WTC11 (cell line): ENCODE data around the gene TCEANC. TPM values are rescaled to one million over a fixed set of nuclear protein-coding genes. Genes with fewer than 3 reads are reported as not detected.

Source experiments
- ATAC-seq: fragments of 200-7000 bp; cut with Tn5 transposase; 2 replicates; pipeline ENCODE4 v1.10.0; 2021; ENCODE audit warnings: mild to moderate bottlenecking, moderate library complexity
- CTCF ChIA-PET: fragments of 300-600 bp; sonication (Branson Sonifier 250); formaldehyde crosslinking; loops from one replicate; lab custom pipeline; 2021; ENCODE audit warnings: antibody characterized with exemption; lab: Charles Lee
- POLR2A ChIA-PET: fragments of 350-600 bp; sonication (Branson Sonifier 250); formaldehyde crosslinking; loops from one replicate; lab custom pipeline; 2021; ENCODE audit warnings: antibody characterized with exemption; lab: Charles Lee
- DNase-seq: peaks from one replicate; pipeline ENCODE4 v3.0.0; 2021; ENCODE audit warnings: low spot score
- H3K27ac Mint-ChIP-seq: 2 replicates; pipeline ENCODE4 v1.8.0; 2021; ENCODE audit warnings: mixed read lengths
- H3K27me3 Mint-ChIP-seq: 2 replicates; pipeline ENCODE4 v1.8.0; 2021; ENCODE audit warnings: low read depth, mild to moderate bottlenecking, moderate library complexity, mixed read lengths
- H3K36me3 Mint-ChIP-seq: 2 replicates; pipeline ENCODE4 v1.8.0; 2021; ENCODE audit warnings: mixed read lengths
- H3K4me1 Mint-ChIP-seq: 2 replicates; pipeline ENCODE4 v1.8.0; 2022; ENCODE audit warnings: mixed read lengths
- H3K4me3 Mint-ChIP-seq: 2 replicates; pipeline ENCODE4 v1.8.0; 2021; ENCODE audit warnings: mild to moderate bottlenecking, moderate library complexity, mixed read lengths
- H3K9me3 Mint-ChIP-seq: 2 replicates; pipeline ENCODE4 v1.8.0; 2021; ENCODE audit warnings: mixed read lengths
- CREB1 ChIP-seq: sonication (generic); formaldehyde crosslinking; IDR thresholded peaks from 2 replicates; pipeline ENCODE4 v1.8.0; 2023; ENCODE audit warnings: mild to moderate bottlenecking, missing genetic modification reagents
- ELF4 ChIP-seq: sonication (generic); formaldehyde crosslinking; IDR thresholded peaks from 2 replicates; pipeline ENCODE4 v1.8.1; 2022; ENCODE audit warnings: low read depth, mild to moderate bottlenecking, moderate library complexity, missing genetic modification reagents
- ERG ChIP-seq: fragments of 250-450 bp; sonication (Bioruptor Pico); IDR thresholded peaks from 2 replicates; pipeline ENCODE4 v1.8.0; 2021; ENCODE audit warnings: mild to moderate bottlenecking
- HMGXB4 ChIP-seq: sonication (generic); formaldehyde crosslinking; IDR thresholded peaks from 2 replicates; pipeline ENCODE4 v1.8.1; 2023; ENCODE audit warnings: mild to moderate bottlenecking, moderate library complexity, missing genetic modification reagents
- NFYB ChIP-seq: sonication (generic); formaldehyde crosslinking; conservative IDR thresholded peaks from 2 replicates; pipeline ENCODE4 v1.8.0; 2022; ENCODE audit warnings: low read depth, missing genetic modification reagents
- NR2C2 ChIP-seq: sonication (generic); formaldehyde crosslinking; IDR thresholded peaks from 2 replicates; pipeline ENCODE4 v1.8.0; 2022; ENCODE audit warnings: mild to moderate bottlenecking, missing genetic modification reagents
- SMAD4 ChIP-seq: sonication (generic); formaldehyde crosslinking; IDR thresholded peaks from 2 replicates; pipeline ENCODE4 v1.8.0; 2022; ENCODE audit warnings: mild to moderate bottlenecking, missing genetic modification reagents
- TEAD4 ChIP-seq: sonication (generic); formaldehyde crosslinking; IDR thresholded peaks from 2 replicates; pipeline ENCODE4 v1.8.0; 2022; ENCODE audit warnings: mild to moderate bottlenecking, missing genetic modification reagents
- USF2 ChIP-seq: sonication (generic); formaldehyde crosslinking; IDR thresholded peaks from 2 replicates; pipeline ENCODE4 v1.8.1; 2023; ENCODE audit warnings: mild to moderate bottlenecking, missing genetic modification reagents, moderate library complexity
- ZBTB21 ChIP-seq: sonication (generic); formaldehyde crosslinking; IDR thresholded peaks from 2 replicates; pipeline ENCODE4 v1.8.1; 2023; ENCODE audit warnings: mild to moderate bottlenecking, missing genetic modification reagents, borderline replicate concordance
- ZNF219 ChIP-seq: sonication (generic); formaldehyde crosslinking; IDR thresholded peaks from 2 replicates; pipeline ENCODE4 v1.8.0; 2023; ENCODE audit warnings: missing genetic modification reagents, mild to moderate bottlenecking, borderline replicate concordance
- ZNF396 ChIP-seq: fragments of 250-450 bp; sonication (Bioruptor Pico); IDR thresholded peaks from 2 replicates; pipeline ENCODE4 v1.8.0; 2021; ENCODE audit warnings: mild to moderate bottlenecking, moderate library complexity, borderline replicate concordance
- ZNF416 ChIP-seq: fragments of 250-450 bp; sonication (Bioruptor Pico); IDR thresholded peaks from 2 replicates; pipeline ENCODE4 v1.9.0; 2021; ENCODE audit warnings: mild to moderate bottlenecking, inconsistent platforms
- ZNF532 ChIP-seq: fragments of 250-450 bp; sonication (Bioruptor Pico); IDR thresholded peaks from 2 replicates; pipeline ENCODE4 v1.9.0; 2021; ENCODE audit warnings: mild to moderate bottlenecking, borderline replicate concordance
- total RNA-seq: library from RNA; stranded (reverse); gene quantifications from 3 replicates; pipeline ENCODE4 v1.2.3, GENCODE V29; 2021
- TF ChIP-seq, protein P1 (sequence below): sonication (generic); formaldehyde crosslinking; IDR thresholded peaks from 2 replicates; pipeline ENCODE4 v1.8.1; 2022; ENCODE audit warnings: mild to moderate bottlenecking, missing genetic modification reagents, moderate library complexity, borderline replicate concordance
- TF ChIP-seq, protein P2 (sequence below): sonication (generic); formaldehyde crosslinking; IDR thresholded peaks from 2 replicates; pipeline ENCODE4 v1.8.0; 2023; ENCODE audit warnings: mild to moderate bottlenecking, missing genetic modification reagents
- TF ChIP-seq, protein P3 (sequence below): sonication (generic); formaldehyde crosslinking; IDR thresholded peaks from 2 replicates; pipeline ENCODE4 v1.8.0; 2022; ENCODE audit warnings: missing genetic modification reagents
- TF ChIP-seq, protein P4 (sequence below): sonication (generic); formaldehyde crosslinking; IDR thresholded peaks from 2 replicates; pipeline ENCODE4 v1.8.1; 2022; ENCODE audit warnings: mild to moderate bottlenecking, moderate library complexity, missing genetic modification reagents

Gene TCEANC
- total RNA-seq, 1 experiment from 2014 or later: 2.0 TPM

- DNase-seq (no peak), ATAC-seq (no peak)
- Mint-ChIP-seq H3K4me3 (no peak overlapping the region), H3K9me3 (no peaks in the 10 kb centered on the region), H3K27ac (no peak overlapping the region), H3K36me3 (no peaks in the 10 kb centered on the region), H3K27me3 (peaks cover 19% of the 10 kb centered on the region), H3K4me1 (peaks cover 8% of the 10 kb centered on the region)
- ChIA-PET POLR2A (no interaction called here), CTCF (no interaction called here)
- TF ChIP-seq ZNF416 (CRISPR knock-in tag) (no peak), SMAD4 (CRISPR knock-in tag) (no peak), NFYB (no peak)
- TF ChIP-seq, protein P1, sequence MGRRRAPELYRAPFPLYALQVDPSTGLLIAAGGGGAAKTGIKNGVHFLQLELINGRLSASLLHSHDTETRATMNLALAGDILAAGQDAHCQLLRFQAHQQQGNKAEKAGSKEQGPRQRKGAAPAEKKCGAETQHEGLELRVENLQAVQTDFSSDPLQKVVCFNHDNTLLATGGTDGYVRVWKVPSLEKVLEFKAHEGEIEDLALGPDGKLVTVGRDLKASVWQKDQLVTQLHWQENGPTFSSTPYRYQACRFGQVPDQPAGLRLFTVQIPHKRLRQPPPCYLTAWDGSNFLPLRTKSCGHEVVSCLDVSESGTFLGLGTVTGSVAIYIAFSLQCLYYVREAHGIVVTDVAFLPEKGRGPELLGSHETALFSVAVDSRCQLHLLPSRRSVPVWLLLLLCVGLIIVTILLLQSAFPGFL: no peak
Observed at GRCh38 chrX:13685126-13685763, 32.3 kb downstream of the TCEANC start.

DNA sequence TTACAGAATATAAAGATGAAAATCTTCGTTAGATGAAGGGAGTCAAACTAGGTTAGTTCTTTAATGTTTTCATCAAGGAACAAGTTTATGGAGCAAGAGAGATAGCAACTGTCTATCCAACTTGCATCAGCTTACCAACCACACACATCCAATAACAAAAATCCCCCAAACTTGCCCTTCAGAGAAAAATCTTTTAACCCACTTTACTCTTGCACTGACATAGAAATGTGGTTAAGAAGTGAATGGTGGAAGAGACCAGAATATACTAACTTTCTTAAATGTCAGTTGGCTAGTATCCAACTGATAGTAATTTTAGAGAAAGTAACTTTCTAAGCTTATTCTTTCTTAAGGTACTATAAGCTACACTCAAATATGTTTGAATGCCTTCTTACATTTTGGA lies 34.3 kb downstream of the TCEANC start:
- no peak for ATAC-seq
- Mint-ChIP-seq H3K27me3 (peaks cover 19% of the 10 kb centered on the region), H3K4me1 (peaks cover 16% of the 10 kb centered on the region), H3K9me3 (no peaks in the 10 kb centered on the region), H3K4me3 (no peak overlapping the region), H3K27ac (no peak overlapping the region), H3K36me3 (no peaks in the 10 kb centered on the region)
- ChIA-PET POLR2A (no interaction called here), CTCF (no interaction called here)
- no peak for DNase-seq
- TF ChIP-seq, protein P2, sequence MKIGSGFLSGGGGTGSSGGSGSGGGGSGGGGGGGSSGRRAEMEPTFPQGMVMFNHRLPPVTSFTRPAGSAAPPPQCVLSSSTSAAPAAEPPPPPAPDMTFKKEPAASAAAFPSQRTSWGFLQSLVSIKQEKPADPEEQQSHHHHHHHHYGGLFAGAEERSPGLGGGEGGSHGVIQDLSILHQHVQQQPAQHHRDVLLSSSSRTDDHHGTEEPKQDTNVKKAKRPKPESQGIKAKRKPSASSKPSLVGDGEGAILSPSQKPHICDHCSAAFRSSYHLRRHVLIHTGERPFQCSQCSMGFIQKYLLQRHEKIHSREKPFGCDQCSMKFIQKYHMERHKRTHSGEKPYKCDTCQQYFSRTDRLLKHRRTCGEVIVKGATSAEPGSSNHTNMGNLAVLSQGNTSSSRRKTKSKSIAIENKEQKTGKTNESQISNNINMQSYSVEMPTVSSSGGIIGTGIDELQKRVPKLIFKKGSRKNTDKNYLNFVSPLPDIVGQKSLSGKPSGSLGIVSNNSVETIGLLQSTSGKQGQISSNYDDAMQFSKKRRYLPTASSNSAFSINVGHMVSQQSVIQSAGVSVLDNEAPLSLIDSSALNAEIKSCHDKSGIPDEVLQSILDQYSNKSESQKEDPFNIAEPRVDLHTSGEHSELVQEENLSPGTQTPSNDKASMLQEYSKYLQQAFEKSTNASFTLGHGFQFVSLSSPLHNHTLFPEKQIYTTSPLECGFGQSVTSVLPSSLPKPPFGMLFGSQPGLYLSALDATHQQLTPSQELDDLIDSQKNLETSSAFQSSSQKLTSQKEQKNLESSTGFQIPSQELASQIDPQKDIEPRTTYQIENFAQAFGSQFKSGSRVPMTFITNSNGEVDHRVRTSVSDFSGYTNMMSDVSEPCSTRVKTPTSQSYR (CRISPR knock-in tag): no peak
- TF ChIP-seq ERG (CRISPR knock-in tag) (no peak), TEAD4 (CRISPR knock-in tag) (no peak), ZNF532 (CRISPR knock-in tag) (no peak), HMGXB4 (no peak), ZNF396 (CRISPR knock-in tag) (no peak), ZNF219 (no peak), NR2C2 (CRISPR knock-in tag) (no peak), ZBTB21 (CRISPR knock-in tag) (no peak), CREB1 (CRISPR knock-in tag) (no peak), ELF4 (CRISPR knock-in tag) (no peak), USF2 (CRISPR knock-in tag) (no peak)
- TF ChIP-seq, protein P3, sequence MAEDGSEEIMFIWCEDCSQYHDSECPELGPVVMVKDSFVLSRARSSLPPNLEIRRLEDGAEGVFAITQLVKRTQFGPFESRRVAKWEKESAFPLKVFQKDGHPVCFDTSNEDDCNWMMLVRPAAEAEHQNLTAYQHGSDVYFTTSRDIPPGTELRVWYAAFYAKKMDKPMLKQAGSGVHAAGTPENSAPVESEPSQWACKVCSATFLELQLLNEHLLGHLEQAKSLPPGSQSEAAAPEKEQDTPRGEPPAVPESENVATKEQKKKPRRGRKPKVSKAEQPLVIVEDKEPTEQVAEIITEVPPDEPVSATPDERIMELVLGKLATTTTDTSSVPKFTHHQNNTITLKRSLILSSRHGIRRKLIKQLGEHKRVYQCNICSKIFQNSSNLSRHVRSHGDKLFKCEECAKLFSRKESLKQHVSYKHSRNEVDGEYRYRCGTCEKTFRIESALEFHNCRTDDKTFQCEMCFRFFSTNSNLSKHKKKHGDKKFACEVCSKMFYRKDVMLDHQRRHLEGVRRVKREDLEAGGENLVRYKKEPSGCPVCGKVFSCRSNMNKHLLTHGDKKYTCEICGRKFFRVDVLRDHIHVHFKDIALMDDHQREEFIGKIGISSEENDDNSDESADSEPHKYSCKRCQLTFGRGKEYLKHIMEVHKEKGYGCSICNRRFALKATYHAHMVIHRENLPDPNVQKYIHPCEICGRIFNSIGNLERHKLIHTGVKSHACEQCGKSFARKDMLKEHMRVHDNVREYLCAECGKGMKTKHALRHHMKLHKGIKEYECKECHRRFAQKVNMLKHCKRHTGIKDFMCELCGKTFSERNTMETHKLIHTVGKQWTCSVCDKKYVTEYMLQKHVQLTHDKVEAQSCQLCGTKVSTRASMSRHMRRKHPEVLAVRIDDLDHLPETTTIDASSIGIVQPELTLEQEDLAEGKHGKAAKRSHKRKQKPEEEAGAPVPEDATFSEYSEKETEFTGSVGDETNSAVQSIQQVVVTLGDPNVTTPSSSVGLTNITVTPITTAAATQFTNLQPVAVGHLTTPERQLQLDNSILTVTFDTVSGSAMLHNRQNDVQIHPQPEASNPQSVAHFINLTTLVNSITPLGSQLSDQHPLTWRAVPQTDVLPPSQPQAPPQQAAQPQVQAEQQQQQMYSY (CRISPR knock-in tag): no peak
- TF ChIP-seq, protein P4, sequence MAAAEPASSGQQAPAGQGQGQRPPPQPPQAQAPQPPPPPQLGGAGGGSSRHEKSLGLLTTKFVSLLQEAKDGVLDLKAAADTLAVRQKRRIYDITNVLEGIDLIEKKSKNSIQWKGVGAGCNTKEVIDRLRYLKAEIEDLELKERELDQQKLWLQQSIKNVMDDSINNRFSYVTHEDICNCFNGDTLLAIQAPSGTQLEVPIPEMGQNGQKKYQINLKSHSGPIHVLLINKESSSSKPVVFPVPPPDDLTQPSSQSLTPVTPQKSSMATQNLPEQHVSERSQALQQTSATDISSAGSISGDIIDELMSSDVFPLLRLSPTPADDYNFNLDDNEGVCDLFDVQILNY (CRISPR knock-in tag): no peak
